GM13977 (cell line): ENCODE measurements around the gene OSBPL7.

Experiments used
- DNase-seq: peaks from one replicate; pipeline ENCODE4 v3.0.0; 2012; ENCODE audit warnings: low spot score
- in situ Hi-C: fragments of 300-500 bp; cut with MboI; formaldehyde crosslinking; loops from one replicate; pipeline ENCODE4 v1.12.0; 2022; ENCODE audit warnings: low sequenced_read_pairs, low pct_unique_long_range_greater_than_20kb, mixed read lengths, inconsistent platforms; ENCODE audit not compliant: unreplicated experiment
- TF ChIP-seq, protein P1 (sequence below): IDR thresholded peaks from 2 replicates; pipeline ENCODE4 v1.5.1; 2012; ENCODE audit warnings: mild to moderate bottlenecking, control low read depth; ENCODE audit not compliant: insufficient read depth; ENCODE audit errors: extremely low read depth, missing control alignments

Gene OSBPL7

DNA sequence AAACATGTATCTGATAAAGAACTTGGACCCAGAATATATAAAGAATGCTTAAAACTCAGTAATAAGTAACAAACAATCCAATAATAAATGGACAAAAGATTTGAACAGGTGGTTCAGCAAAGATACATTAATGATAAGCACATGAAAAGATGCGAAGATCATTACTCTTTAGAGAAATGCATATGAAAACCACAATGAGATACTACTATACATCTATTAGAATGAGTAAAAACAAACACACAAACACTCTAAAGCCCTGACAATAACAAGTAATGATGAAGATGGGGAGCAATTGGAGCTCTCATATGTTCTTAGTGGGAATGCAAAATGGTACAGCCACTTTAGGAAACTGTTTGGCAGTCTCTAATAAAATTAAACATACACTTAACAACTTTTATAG, 29.1 kb downstream of the OSBPL7 start:
- in situ Hi-C loops = no loop called here
- DNase-seq = no peak
- TF ChIP-seq, protein P1, sequence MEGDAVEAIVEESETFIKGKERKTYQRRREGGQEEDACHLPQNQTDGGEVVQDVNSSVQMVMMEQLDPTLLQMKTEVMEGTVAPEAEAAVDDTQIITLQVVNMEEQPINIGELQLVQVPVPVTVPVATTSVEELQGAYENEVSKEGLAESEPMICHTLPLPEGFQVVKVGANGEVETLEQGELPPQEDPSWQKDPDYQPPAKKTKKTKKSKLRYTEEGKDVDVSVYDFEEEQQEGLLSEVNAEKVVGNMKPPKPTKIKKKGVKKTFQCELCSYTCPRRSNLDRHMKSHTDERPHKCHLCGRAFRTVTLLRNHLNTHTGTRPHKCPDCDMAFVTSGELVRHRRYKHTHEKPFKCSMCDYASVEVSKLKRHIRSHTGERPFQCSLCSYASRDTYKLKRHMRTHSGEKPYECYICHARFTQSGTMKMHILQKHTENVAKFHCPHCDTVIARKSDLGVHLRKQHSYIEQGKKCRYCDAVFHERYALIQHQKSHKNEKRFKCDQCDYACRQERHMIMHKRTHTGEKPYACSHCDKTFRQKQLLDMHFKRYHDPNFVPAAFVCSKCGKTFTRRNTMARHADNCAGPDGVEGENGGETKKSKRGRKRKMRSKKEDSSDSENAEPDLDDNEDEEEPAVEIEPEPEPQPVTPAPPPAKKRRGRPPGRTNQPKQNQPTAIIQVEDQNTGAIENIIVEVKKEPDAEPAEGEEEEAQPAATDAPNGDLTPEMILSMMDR = no peak

DNA sequence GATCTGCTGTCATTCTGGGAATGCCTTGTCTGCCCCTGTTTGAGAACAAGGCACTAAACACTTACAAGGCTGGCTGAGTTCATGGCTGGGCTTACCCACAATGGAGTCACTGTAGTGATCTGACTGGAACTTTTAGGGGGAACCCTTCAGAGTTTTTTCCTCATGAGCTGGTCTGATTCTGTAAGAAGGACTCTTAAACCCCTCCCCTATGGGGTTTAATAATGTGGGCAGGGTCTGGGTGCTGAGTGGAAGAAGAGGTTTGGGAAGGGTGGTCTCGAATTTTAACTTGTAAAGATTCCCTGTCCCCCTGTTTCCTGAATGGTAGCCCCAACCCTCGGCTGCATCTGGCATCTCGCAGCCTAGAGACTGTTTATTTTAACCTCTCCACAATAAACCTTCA, 30.6 kb downstream of the OSBPL7 start:
- in situ Hi-C loops = no loop called here
- DNase-seq = no peak
- TF ChIP-seq, protein P1 = no peak

GRCh38 chr17:47789611-47790561, 31.7 kb downstream of the OSBPL7 start:
- TF ChIP-seq, protein P1 = peak; percentile 65
- peak; percentile 77 for DNase-seq
- in situ Hi-C loops = no loop called here

DNA sequence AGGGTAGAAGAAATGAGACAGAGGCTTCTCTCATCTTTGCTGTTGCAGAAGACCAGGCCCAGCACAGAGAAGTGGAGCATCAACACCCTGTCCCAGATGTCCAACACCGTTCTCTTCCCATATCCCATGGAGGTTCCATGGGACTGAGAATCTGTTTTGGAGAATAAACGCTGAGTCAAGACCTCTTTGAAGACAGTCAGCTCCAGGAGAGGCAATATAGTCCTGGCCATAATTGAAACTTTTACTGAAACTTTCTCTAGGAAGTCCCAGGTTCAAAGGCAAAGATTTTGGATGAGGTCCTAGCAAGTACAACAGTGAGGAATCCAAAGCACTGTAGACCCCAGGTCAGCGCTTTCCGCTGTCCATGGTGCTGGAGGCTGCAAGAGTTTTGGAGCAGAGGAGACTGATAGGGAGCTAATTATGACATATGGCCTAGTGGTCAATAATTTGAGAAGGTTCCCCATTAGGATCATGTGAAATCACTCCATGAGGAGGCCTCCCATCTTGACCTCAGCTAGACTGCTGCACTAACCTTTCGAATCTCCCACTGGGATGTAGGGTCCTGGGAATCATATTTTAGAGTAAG, 36.0 kb downstream of the OSBPL7 start:
- no peak for DNase-seq
- in situ Hi-C loops = no loop called here
- TF ChIP-seq, protein P1 = no peak

- DNase-seq = no peak
- in situ Hi-C loops = no loop called here
- TF ChIP-seq, protein P1 = no peak
Observed at GRCh38 chr17:47781397-47781796, 40.2 kb downstream of the OSBPL7 start.

DNA sequence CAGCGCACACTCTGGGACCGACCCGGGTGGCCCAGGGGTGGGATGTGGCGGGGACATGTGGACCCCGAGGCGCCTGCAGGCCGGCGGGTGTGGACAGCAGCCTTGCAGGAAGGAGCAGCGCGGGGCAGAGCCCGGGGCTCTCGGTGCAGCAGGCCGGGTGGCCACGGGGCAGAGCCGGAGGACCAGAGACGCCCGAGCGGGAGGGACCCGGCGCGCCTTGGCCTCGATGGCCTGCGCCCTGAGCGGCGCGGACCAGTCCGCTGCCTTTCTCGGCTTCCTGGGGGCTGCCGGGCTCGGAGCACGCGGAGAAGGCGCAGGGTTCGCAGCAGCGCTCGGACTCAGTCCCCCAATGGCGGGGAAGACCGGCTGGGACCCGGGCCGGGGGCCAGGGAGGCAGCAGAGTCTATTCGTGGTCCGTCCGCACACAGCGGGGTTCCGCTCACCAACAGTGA, 43.4 kb downstream of the OSBPL7 start:
- DNase-seq = no peak
- in situ Hi-C loops = no loop called here
- TF ChIP-seq, protein P1 = no peak
